HCT116 (cell line): ENCODE results near the gene PLA2G2A.

Source experiments
- POLR2A ChIP-seq: IDR thresholded peaks from 2 replicates; pipeline ENCODE4 v1.7.0; 2011; ENCODE audit warnings: borderline replicate concordance; ENCODE audit not compliant: insufficient read depth, insufficient read length; ENCODE audit errors: extremely low read depth
- ZFX ChIP-seq: fragments of 450-650 bp; IDR thresholded peaks from 2 replicates; pipeline ENCODE4 v1.6.1; 2017

- TF ChIP-seq ZFX = no peak
- TF ChIP-seq POLR2A = no peak
Measured at GRCh38 chr1:19957779-19958178, 21.6 kb downstream of the PLA2G2A start.
